Natural killer cell (primary cell): ENCODE data around the gene SNURF. TPM values are rescaled to one million over a fixed set of nuclear protein-coding genes. Genes with fewer than 3 reads are reported as not detected.
A peak's percentile ranks its signal among the peaks of the same experiment; 100 is the strongest.

Experiments
- ATAC-seq, 3 donors: fragments of 150-1000 bp in 2 of 3; fragments of 200-7000 bp in 1 of 3; cut with Tn5 transposase; 1 replicate in 1 of 3; 2 replicates in 2 of 3; pipeline ENCODE4 v1.10.0; 2021; ENCODE audit warnings: mild to moderate bottlenecking in 2 of 3, moderate library complexity in 2 of 3
- DNase-seq, 2 donors: peaks; one replicate each; pipeline versions ENCODE4 v3.0.0 to v3.0.0-alpha.2; 2013 to 2021; ENCODE audit warnings: mixed read lengths in 1 of 2
- H3K27ac ChIP-seq: one replicate; pipeline ENCODE4 v1.5.1; 2013; ENCODE audit warnings: mild to moderate bottlenecking, low read length
- H3K27me3 ChIP-seq: one replicate; pipeline ENCODE4 v1.6.1; 2013; ENCODE audit warnings: low read length; ENCODE audit not compliant: control insufficient read depth, insufficient read depth
- H3K36me3 ChIP-seq: one replicate; pipeline ENCODE4 v1.6.1; 2013; ENCODE audit warnings: low read length; ENCODE audit not compliant: control insufficient read depth, insufficient read depth
- H3K4me1 ChIP-seq: one replicate; pipeline ENCODE4 v1.6.1; 2013; ENCODE audit warnings: low read length; ENCODE audit not compliant: control insufficient read depth, insufficient read depth
- H3K4me3 ChIP-seq: one replicate; pipeline ENCODE4 v1.5.1; 2013; ENCODE audit warnings: low read length
- H3K9me3 ChIP-seq: one replicate; pipeline ENCODE4 v1.6.1; 2013; ENCODE audit warnings: low read length; ENCODE audit not compliant: control insufficient read depth, insufficient read depth
- H3K27ac Mint-ChIP-seq, 2 donors: one replicate each; pipeline ENCODE4 v1.8.0; 2022; ENCODE audit warnings: mild to moderate bottlenecking in 2 of 2, mixed read lengths in 2 of 2, moderate library complexity in 1 of 2
- H3K27me3 Mint-ChIP-seq, 2 donors: one replicate each; pipeline ENCODE4 v1.8.0; 2022; ENCODE audit warnings: low read depth in 2 of 2, mixed read lengths in 2 of 2
- H3K36me3 Mint-ChIP-seq: one replicate; pipeline ENCODE4 v1.8.0; 2022; ENCODE audit warnings: mixed read lengths
- H3K4me1 Mint-ChIP-seq, 2 donors: one replicate each; pipeline ENCODE4 v1.8.0; 2022; ENCODE audit warnings: mixed read lengths in 2 of 2
- H3K4me3 Mint-ChIP-seq: one replicate; pipeline ENCODE4 v1.8.0; 2022; ENCODE audit warnings: mild to moderate bottlenecking, moderate library complexity, mixed read lengths
- H3K9me3 Mint-ChIP-seq, 2 donors: one replicate each; pipeline ENCODE4 v1.8.0; 2022; ENCODE audit warnings: mixed read lengths in 2 of 2
- CTCF ChIP-seq: fragments of 200-600 bp; IDR thresholded peaks from one replicate; pipeline ENCODE4 v1.8.0; 2022; ENCODE audit warnings: antibody characterized with exemption
- WGBS: methylation state at CpG from one replicate; pipeline ENCODE4 v1.1.7; 2013; ENCODE audit warnings: missing lambda C conversion rate; ENCODE audit not compliant: insufficient coverage; 5-methylcytosine and 5-hydroxymethylcytosine counted together
- intact Hi-C: fragments of 100-400 bp; cut with micrococcal nuclease; formaldehyde crosslinking; loops from one replicate; pipeline ENCODE4 v1.14.2; 2022
- total RNA-seq, 4 donors: library from RNA; stranded (reverse); fragments of 120-200 nt in 1 of 4; gene quantifications; one replicate each; pipeline versions ENCODE4 v1.2.3 to v1.2.4, GENCODE V29; 2013 to 2022

The SNURF gene, protein sequence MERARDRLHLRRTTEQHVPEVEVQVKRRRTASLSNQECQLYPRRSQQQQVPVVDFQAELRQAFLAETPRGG
- total RNA-seq = 10 to 100 TPM; 15.9 to 20.7 (median 19.6) TPM
- total RNA-seq (2013) = 17.5 TPM

GRCh38 chr15:24954783-24955530, at the start of gene SNURF, which contains the start of gene SNRPN:
SNURF (plus strand) TSS chr15:24954987; CDS start chr15:24955049, 62 bp downstream.
SNRPN (plus strand) TSS chr15:24954987; CDS start chr15:24974454, 19,467 bp downstream.
- peak within 1 kb of the TSS; percentile 78 for H3K4me3 ChIP-seq
- H3K36me3 ChIP-seq = no peaks in the 10 kb centered on the region
- Mint-ChIP-seq H3K4me3 (peak within 1 kb of the TSS; percentile 93), H3K27me3 (peaks cover 0 to 4% of the 10 kb centered on the region in 2 donors), H3K36me3 (no peaks in the 10 kb centered on the region), H3K4me1 (peaks cover 23 to 27% of the 10 kb centered on the region in 2 donors), H3K27ac (peak within 1 kb of the TSS; percentile 94 to 98), H3K9me3 (peaks cover 0 to 3% of the 10 kb centered on the region in 2 donors)
- 48% methylated on average over 47 of the region's 47 CpGs for WGBS
- peak; percentile 63 to 71 (median 68) for ATAC-seq
- peak; percentile 64 to 80 for DNase-seq
- peak within 1 kb of the TSS; percentile 86 for H3K27ac ChIP-seq
- no peak for TF ChIP-seq CTCF
- no peaks in the 10 kb centered on the region for H3K27me3 ChIP-seq
- intact Hi-C loops = loop anchor here (10.0 kb wide), 1 partner anchor 480 kb away; the partner anchor contains the start of gene UBE3A
- peaks cover 5% of the 10 kb centered on the region for H3K4me1 ChIP-seq
- H3K9me3 ChIP-seq = peaks cover 4% of the 10 kb centered on the region

DNA sequence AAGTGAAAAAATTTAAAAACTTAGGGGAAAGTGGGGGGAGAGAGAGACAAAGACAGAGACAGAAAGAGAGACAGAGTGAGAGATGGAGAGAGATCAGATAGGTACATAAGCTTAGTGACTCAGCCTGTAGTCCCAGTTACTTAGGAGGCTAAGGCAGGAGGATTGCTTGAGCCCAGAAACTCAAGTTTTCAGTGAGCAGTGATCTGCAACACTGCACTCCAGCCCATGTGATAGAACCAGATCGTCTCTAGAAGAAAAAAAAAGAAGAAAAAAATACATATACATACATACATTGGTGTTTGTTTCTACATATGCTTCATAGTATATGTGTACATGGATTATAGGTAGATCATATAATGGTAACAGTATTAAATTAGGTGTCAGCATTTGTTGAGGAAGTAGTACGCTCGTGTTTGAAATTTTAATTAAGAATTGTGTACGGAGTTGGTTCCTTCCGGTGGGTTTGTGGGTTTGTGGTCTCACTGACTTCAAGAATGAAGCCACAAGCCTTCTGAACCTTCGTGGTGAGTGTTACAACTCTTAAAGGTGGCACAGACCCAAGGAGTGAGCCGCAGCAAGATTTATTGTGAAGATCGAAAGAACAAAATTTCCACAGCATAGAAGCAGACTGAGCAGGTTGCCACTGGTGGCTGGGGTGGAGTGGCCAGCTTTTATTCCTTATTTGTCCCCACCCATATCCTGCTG, 38.3 kb upstream of the SNURF start:
- H3K9me3 ChIP-seq = peaks cover 18% of the 10 kb centered on the region
- no peaks in the 10 kb centered on the region for H3K4me1 ChIP-seq
- H3K27me3 ChIP-seq = no peaks in the 10 kb centered on the region
- Mint-ChIP-seq H3K27ac (peak overlapping the region; percentile 57 to 64), H3K4me1 (peaks cover 5 to 8% of the 10 kb centered on the region in 2 donors), H3K36me3 (peaks cover 8% of the 10 kb centered on the region), H3K4me3 (no peak overlapping the region), H3K9me3 (peaks cover 13 to 15% of the 10 kb centered on the region in 2 donors), H3K27me3 (no peaks in the 10 kb centered on the region)
- TF ChIP-seq CTCF = no peak
- no peaks in the 10 kb centered on the region for H3K36me3 ChIP-seq
- ATAC-seq = peak; percentile 24 to 54 (median 27)
- 34% methylated on average over 7 of the region's 8 CpGs for WGBS
- no peak overlapping the region for H3K4me3 ChIP-seq
- peak in 1 of 2 donors; percentile 35 for DNase-seq
- no peak overlapping the region for H3K27ac ChIP-seq
- intact Hi-C loops = no loop called here

DNA sequence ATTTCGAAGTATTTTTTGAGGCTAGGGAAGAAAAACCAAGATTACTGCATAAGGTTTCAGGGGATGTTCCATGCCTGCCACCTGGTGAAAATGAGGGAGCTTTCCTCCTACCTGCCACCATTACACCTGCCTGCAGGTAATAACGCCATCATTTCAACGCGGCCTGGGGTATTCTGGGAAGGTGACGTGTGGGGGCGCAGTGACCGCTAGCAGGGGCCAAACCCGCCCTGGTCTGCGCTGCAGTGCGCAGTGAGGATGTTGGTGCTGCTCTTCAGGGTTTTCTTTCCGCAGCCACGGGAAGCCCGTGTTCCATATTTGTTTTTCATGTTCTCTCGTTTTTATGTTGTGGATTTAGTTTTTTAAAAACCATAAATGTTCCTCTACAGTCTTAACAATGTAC, 37.4 kb upstream of the SNURF start:
- intact Hi-C loops = no loop called here
- H3K9me3 Mint-ChIP-seq = peaks cover 11 to 16% of the 10 kb centered on the region in 2 donors
- no peak for TF ChIP-seq CTCF

More for the DNA sequence above, 37.4 kb upstream of the SNURF start:
- no peak overlapping the region for H3K27ac Mint-ChIP-seq
- Histone ChIP-seq H3K9me3 (peaks cover 15% of the 10 kb centered on the region), H3K27ac (no peak overlapping the region), H3K27me3 (no peaks in the 10 kb centered on the region), H3K36me3 (no peaks in the 10 kb centered on the region), H3K4me3 (no peak overlapping the region), H3K4me1 (no peaks in the 10 kb centered on the region)
- no peaks in the 10 kb centered on the region for H3K27me3 Mint-ChIP-seq
- DNase-seq (no peak), ATAC-seq (no peak)
- peaks cover 5 to 8% of the 10 kb centered on the region in 2 donors for H3K4me1 Mint-ChIP-seq
- 89% methylated on average over 13 of the region's 14 CpGs for WGBS
- H3K36me3 Mint-ChIP-seq = peaks cover 8% of the 10 kb centered on the region
- H3K4me3 Mint-ChIP-seq = no peak overlapping the region
